Measurements from ENCODE around the gene MOCS3. TPM values are rescaled to one million over a fixed set of nuclear protein-coding genes. Genes with fewer than 3 reads are reported as not detected.

The MOCS3 gene
- total RNA-seq, 1 donor = 11.0 TPM

DNA sequence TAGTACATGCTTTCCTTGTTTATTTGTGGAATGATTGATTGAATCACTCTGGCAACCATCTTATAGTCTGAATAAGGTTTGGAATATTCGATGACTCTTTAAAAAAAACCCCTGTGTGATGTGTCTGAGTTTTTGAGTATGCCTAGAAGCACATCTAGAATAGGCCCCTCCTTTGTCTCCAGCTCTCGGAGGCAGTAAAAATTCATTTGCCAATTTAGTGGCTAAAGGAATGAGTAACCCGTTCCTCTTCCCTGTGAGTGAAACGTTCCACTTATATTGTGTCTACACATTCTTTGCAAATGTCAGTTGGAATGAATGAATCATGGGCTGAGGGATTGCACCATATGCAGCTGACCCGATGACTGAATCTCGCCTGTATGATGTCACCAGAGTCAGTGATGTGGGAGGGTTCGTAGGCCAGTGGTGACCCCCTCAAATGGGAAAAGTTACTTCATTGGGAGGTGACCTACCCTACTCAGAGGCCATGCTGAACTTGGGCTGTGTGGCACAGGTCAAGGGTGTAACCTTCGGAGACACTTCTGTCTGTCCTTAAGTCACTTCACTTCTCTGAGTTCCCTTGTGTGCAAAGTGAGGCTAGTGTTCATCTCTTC, 21.6 kb downstream of the MOCS3 start:
- DNase-seq (ENCODE audit: low read depth in 2 of 3, low spot score in 2 of 3) = no peak

DNA sequence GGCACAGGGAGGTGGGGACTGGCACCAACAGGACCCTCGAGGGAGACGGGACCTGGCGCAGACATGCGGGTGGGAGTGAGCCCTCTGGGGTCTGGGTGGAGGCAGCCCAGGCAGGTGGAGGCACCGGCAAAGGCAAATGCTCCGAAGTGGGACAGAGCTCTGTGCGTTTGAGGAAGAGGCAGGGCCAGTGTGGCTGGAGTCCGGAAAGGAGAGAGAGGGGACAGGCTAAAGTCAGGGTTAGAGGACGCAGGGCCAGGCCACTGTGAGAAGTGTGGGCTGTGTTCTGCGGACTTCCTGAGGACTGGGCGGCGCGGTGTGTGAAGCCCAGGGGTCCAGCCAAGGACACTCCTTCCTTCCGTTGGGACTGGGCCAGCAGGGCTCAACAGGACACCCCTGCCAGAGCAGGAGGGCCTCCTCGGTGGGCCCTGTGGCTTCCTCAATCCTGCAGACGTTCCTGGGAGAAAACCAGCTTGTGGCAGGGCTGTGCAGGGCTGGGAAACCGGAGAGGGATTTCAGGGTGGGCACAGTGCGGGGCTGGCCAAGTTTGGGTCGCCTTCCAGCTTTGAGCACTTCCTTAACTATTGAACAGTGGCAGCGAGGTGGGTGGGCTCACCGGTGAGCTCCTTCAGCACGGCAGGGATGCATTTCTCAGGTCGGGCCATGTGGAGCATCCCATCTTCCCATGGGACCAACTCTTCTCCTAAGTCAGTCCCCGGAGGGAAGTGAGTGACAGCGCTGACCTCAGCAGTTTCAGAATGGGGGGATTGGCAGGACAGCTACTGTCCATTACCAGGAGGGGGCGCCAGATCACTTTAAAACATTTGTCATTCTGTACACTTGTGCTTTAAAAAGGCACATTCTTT, 22.5 kb downstream of the MOCS3 start:
- DNase-seq (ENCODE audit: low read depth in 2 of 3, low spot score in 2 of 3) = peak in 2 of 3 donors; percentile 62 to 84

DNA sequence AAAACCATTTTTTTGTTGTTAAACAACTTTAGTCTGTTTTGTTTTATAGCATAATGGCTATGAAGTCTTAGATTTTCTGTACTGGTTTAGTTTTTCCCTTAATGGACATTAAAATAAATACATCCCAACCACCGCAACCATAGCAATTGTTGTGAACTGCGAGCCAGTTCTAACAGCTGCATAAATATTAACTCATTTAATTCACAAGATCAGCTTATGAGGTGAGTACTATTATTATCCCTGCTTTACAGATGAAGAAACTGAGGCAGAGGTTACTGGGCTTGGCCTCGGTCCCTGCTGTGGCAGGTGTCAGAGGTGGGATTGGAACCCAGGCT, 23.1 kb downstream of the MOCS3 start:
- no peak for DNase-seq (ENCODE audit: low read depth in 2 of 3, low spot score in 2 of 3)

DNA sequence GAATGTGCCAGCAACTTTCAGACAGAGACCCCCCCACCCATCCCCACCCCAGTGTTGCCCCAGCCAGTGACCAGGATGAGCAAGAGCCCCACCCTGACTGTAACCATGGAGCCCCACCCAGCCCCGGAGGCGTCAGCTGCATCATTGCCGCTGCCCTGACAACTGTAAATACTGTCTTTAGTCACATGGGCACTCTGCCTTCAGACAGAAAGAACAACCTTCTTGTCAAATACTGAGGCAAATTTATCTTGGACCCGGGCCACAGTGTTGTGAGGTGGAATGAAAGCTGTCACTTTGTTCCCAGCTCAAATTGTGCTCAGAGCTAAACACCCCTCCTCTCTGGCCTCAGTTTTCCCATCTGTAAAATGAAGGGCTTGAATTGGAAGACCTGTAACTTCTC, 23.7 kb downstream of the MOCS3 start:
- no peak for DNase-seq (ENCODE audit: low read depth in 2 of 3, low spot score in 2 of 3)

DNA sequence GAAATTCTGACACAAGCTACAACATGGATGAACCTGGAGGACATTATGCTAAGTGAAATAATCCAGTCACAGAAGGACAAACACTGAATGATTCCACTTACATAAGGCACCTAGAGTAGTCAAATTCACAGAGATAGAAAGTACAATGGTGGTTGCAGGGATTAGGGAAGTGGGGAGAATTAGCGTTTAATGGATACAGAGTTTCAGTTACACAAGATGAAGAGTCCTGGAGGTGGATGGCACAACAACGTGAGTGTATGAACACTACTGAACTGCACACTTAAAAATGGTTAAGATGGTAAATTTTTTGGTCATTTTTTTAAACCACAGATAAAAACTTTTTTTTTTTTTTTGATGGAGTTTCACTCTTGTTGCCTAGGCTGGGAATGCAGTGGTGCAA, 24.7 kb downstream of the MOCS3 start:
- DNase-seq (ENCODE audit: low read depth in 2 of 3, low spot score in 2 of 3) = no peak

DNA sequence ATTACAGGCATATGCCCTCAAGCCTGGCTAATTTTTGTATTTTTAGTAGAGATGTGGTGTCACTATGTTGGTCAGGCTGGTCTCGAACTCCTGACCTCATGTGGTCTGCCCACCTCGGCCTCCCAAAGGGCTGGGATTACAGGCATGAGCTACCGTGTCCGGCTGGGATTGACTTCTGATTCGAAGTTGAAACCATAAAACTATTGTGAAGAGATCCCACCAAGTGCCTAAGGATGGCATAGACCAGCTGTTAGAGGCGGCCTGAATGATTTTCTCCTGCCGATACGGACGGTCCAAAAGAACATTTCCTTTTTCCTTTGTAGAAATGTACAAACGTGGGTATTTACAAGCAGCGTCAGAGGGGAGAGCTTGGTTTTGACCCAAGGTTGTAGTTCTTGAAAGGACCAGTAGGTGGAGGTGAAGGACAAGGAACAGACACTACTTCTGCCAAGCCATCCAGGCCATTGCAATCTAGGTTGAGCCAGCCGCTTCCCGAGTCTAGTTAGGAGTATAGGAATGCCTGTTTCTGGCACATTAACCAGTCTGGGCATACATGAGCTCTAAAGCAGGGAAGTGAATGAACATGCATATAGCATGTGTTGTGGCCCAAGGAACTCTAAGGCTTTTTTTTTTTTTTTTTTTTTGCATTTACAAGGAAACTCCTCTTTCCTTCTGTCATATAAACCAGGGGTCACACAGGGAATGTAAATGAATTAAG, 29.0 kb downstream of the MOCS3 start:
- peak; percentile 53 to 87 (median 73) for DNase-seq (ENCODE audit: low read depth in 2 of 3, low spot score in 2 of 3)

DNA sequence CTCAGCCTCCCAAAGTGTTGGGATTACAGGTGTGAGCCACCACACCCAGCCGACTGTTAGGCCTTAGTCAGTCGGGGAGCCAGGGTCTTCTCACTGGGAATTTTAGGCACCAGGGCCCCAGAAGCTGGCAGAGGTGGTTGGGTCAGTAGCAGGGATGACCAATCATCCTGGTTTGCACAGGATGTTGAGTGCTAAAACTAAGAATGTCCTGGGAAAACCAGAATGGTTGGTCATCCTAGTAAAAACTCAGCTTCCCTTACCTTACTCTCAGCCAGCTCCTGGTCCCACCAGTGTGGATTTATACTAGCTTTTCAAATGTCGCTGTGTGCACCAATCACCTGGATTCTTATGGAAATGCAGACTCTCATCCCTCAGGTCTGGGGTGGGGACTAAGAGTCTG, 32.5 kb downstream of the MOCS3 start:
- no peak for DNase-seq (ENCODE audit: low read depth in 2 of 3, low spot score in 2 of 3)

DNA sequence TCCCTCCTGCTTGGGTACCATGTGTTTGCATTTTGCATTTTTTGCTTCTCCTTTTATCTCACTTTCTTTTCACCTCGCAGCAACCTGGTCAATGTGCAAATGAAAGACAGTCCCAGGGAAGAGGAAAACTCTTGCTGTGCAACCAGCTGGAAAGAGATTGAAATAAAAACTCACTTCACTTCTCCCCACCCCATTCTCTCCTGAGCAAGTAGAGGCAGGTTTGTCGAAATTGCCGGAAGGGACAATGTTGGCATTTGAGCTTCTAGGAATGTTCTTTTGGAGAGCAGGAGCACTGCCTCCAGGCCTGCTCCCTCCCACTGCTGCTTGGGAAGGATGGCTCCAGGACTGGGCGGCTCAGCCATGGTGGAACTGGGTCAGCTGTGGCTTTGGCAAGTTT, 33.7 kb downstream of the MOCS3 start:
- no peak for DNase-seq (ENCODE audit: low read depth in 2 of 3, low spot score in 2 of 3)

DNA sequence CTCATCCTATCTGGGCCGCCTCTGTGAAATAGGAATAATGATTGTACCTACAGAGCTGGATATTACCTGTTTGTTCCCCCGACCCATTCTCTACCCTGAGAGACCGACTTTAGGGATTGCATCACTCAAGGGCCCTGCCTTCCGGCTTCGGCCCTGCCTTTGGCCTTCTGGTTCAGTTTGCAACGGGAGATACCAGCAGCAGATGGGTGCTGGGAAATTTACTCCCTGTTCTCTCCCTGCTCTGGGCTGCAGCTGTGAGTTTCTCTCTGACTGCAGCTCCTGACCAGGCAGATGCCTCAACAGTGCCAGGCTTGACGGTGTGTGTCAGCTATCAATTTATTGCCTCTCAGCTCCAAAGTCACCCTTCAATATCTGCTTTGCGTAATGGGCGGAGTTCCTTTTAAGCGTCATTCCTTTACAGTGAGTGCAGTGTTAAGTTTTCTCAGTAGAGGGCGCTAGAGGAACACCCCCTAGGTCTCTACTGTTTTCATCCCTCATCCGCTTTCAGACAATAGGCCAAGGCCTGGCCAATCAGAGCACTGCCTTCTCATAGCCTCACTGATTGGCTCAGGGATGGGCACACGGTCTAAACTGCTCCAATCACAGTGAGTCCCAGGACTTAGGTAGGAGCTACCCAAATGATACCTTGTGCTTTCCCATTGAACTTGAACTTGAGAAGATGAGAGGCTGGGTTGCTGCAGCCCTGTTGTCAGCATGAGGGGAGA, 34.3 kb downstream of the MOCS3 start:
- peak in 2 of 3 donors; percentile 67 to 75 for DNase-seq (ENCODE audit: low read depth in 2 of 3, low spot score in 2 of 3)

DNA sequence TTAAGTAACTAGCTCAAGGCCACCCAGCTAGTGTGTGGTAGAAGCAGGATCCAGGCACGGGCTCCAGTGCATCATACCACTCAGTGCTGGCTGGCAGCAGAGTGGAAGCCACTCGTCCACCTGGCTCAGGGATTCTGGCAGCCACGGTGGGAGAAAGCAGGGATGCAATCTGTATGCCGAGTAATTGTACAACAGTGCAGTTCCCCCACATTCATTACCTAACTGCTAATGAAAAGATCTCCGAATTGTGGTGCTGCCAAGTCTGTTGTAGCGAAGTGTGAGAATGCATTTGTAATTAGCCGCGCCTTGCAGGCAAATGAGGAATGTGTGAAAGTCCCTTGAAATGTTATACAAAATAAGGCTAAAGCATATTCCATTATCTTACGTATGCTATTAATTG, 35.3 kb downstream of the MOCS3 start:
- no peak for DNase-seq (ENCODE audit: low read depth in 2 of 3, low spot score in 2 of 3)

DNA sequence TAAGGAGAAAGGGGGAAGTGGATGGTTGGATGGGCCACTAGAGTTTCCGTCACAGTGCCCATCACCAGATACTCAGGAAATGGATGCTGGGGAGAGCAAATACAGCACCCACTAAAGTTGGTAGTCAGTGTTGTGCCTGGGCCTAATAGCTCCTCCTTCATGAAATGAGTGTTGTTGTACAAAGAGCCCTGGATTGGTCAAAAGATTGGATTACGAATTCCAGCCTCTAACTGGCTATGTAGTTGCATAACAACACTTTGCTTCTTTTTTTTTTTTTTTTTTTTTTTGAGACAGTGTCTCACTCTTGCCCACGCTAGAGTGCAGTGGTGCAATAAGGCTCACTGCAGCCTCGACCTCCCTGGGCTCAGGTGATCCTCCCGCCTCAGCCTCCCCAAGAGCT, 36.9 kb downstream of the MOCS3 start:
- DNase-seq (ENCODE audit: low read depth in 2 of 3, low spot score in 2 of 3) = no peak

DNA sequence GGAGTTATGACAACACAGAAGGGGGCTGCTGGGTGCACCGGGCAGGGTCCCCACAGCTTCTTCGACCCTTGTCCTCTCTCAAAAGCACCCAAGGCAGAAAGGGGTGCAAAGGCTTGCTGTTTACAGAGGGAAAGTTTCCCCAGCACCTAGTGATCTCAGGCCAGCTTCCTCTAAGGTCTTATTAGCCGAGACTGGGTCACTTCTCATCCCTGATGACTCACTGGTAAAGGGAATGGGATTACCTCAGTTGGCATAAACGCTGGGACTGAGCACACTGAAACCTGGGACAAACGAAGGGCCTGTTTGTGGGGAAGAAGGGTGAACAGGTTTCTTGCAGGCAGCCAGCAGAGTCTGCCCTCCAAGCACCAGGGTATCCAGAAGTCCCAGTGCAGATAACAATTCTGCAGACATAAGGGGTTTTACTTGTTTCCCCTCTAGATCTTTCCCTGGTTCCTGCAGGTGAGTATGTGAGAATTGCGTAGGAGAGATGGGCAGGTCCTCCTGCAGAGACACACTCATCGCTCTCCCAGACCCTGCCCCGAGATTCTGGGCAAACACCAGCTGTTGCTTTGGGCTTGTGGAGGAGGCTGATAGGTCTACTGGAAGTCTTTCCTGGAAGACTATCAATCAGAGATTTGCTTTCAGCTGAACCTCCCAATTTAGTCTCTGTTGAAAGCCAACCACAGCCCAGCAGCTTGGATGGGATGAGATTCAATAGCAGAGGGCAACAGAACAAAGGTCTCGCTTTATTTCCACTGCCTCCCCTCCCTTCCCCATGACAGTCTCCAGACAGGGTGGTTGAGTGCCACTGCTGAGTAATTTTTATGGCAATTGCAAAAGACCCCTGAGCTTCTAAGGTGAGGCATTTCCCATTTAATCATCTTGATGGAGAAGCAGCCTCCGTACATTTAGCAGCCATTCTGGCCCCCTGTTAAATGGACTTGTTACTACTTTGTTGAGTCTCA, 38.6 kb downstream of the MOCS3 start:
- no peak for DNase-seq (ENCODE audit: low read depth in 2 of 3, low spot score in 2 of 3)

DNA sequence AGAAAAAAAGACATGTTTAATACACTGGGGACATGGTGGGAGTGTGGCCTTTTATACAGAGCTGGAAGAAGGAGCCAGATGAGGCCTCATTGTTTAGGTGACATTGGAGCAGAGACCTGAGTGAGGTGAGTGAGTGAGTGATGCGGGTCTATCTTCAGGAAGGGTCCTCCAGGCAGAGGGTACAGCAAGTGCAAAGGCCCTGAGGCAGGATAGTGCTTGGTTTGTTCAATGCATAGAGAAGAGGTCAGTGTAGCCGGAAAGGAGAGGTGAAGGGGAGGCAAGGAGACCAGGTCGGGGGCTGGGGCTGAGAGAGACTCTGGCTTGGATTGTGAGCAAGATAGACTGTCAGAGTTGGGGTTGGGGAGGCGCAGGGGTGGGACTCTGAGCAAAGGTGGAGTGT, 40.7 kb downstream of the MOCS3 start:
- DNase-seq (ENCODE audit: low read depth in 2 of 3, low spot score in 2 of 3) = no peak

DNA sequence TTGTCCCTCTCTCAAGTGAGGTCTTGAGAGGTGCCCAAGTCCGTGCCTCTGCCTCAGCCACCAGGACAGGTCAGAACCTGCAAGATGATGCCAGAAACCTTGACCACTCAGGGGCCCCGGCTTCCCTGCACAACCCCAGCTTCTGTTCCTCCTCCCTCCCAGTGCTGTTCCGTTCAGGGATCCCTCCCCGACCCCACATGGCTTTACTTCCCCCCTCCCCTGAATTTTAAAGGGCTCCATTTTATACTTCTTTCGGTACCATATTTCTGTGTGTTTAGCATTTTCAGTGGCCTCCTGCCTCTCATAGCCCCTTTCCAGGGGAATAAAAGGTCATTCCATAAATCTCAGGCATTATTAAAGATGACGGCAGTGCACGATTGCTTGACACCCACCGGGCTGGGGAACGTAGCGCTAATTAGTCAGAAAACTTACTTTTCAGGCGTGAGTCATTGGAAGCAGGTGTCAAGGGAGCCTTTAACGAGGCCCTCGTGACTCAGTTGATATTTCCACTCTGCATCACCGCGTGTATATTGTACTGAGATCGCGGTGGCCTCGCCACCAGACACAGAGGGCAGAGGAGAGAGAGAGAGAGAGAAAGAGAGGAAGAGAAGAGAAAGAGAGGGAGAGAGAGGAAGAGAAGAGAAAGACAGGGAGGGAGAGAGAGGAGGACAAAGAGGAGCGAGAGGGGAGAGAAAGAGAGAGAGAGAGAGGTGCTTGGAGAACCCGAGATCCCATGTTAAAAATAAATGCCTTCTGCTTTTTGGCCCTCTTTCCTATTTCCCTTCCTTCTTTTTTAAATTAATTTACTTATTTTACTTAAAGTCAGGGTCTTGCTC, 43.0 kb downstream of the MOCS3 start:
- DNase-seq (ENCODE audit: low read depth in 2 of 3, low spot score in 2 of 3) = no peak

DNA sequence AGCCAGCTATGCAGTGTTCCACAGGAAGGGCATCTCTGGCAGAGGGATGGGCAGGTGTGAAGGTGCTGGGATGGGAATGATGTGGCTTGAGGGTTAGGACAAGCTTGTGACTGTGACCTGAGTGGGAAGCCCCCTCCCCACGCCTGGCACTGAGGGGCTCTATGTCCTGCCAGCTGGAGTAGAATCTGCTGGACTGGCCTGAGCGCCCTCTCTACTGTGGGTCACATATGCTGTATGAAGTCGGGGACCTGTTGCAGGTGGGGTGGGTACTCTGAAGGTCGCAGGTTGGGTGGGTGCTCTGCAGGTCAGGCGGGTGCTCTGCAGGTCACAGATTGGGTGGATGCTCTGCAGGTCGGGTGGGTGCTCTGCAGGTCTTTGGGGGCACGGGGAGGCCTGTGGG, 44.0 kb downstream of the MOCS3 start:
- DNase-seq (ENCODE audit: low read depth in 2 of 3, low spot score in 2 of 3) = no peak

DNA sequence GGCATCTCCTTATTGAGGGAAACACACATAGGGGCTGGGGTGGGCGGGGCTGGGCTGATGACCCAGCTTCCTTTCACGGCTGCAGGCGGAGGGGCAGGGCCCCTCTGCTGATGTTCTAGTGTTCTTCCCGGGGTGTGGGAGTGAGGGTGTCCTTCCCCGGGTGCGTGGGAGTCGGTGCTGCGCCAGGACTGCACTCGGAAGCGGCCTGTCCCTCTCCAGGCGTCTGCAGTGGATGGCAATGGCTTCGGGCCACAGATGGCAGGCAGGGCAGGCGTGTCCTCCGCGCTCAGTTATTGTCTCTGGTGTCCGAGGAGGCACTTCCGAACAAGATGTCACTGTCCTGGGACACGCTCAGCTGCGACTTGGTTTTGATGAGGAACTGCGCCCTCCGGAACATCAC, 45.1 kb downstream of the MOCS3 start:
- DNase-seq (ENCODE audit: low read depth in 2 of 3, low spot score in 2 of 3) = no peak

DNA sequence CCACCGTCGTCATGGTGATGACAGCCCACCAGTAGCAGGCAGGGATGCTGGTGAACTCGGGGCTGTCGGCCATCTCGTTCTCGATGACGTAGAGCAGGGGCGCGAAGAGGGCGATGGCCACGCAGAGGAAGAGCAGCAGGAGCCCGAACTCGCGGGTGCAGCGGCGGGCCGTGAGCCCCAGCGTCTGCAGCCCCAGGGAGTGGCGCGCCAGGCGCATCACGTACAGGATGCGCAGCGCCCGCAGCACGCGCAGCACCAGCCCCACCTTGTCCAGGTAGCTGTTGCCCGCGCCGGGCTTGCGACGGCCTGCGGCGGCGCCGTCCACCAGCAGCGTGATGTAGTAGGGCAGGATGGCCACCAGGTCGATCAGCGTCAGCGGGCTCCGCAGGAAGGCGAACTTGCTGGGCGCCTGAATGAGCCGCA, 45.7 kb downstream of the MOCS3 start:
- no peak for DNase-seq (ENCODE audit: low read depth in 2 of 3, low spot score in 2 of 3)

DNA sequence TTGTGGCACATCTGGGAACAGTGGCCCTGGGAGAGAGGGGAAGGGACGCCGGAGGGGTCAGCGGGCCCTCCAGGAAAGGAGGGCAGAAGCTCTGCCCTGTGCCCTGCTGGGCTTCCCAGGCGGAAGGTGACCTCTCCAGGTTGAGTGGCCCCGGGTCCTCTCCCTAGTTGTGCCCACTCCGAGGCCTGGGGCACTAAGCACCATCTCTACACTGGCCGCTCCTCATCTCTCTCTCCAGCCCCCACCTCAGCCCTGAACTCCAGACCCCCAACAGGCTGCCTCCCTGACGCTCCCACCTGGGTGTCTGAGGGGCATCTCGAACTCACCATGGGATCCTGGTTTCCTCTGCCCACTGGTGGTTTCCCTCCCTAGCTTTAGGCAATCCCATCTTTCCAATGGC, 46.2 kb downstream of the MOCS3 start:
- no peak for DNase-seq (ENCODE audit: low read depth in 2 of 3, low spot score in 2 of 3)

DNA sequence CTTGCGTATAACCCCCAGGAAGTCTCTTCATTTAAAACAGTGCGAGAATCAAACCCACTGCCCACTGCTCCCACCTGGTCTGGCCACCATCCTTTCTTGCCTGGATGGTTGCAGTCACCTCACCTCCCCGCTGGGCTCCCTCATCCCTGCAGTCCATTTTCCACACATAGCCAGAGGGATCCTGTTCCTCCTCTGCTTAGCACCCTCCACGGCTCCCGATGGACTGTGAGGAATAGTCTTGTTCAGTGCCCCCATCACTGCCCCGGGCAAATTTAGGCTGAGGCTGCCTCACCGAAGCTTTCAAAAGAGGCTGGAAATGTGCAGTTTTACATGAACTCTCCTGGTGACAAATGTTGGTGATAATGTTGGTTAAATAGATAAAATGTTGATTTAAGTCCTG, 46.6 kb downstream of the MOCS3 start:
- no peak for DNase-seq (ENCODE audit: low read depth in 2 of 3, low spot score in 2 of 3)

Measured in hematopoietic multipotent progenitor cell (in vitro differentiated cells).